PC-9 (cell line): Measurements from ENCODE around the gene KDM3B. TPM values are rescaled to one million over a fixed set of nuclear protein-coding genes. Genes with fewer than 3 reads are reported as not detected.

Experiments used
- BruUV-seq: library from RNA; stranded (reverse); fragments of 400-500 nt; replicated peaks from 2 replicates; lab custom pipeline; 2021; lab: Mats Ljungman, UMichigan
- CTCF ChIA-PET: fragments of 300-600 bp; sonication (Branson Sonifier 250); formaldehyde crosslinking; loops from one replicate; lab custom pipeline; 2022; ENCODE audit warnings: antibody characterized with exemption; lab: Charles Lee
- POLR2A ChIA-PET: fragments of 300-600 bp; sonication (Branson Sonifier 250); formaldehyde crosslinking; loops from one replicate; lab custom pipeline; 2022; ENCODE audit warnings: antibody characterized with exemption; ENCODE audit not compliant: unreplicated experiment; lab: Charles Lee
- DNase-seq, 2 experiments: peaks; one replicate each; pipeline versions ENCODE4 v3.0.0 to v3.0.0-alpha.2; 2015 to 2022; ENCODE audit warnings: mixed read lengths in 1 of 2
- H2AFZ ChIP-seq: fragments of 200-600 bp; sonication (generic); 2 replicates; pipeline ENCODE4 v1.8.1; 2017; ENCODE audit warnings: antibody characterized with exemption
- H3F3A ChIP-seq: fragments of 200-600 bp; sonication (generic); 2 replicates; pipeline ENCODE4 v1.8.1; 2017; ENCODE audit warnings: antibody characterized with exemption, mild to moderate bottlenecking, low read depth; ENCODE audit not compliant: insufficient read depth
- H3K27ac ChIP-seq: fragments of 200-600 bp; sonication (generic); 2 replicates; pipeline ENCODE4 v1.6.1; 2016; ENCODE audit warnings: mixed run types
- H3K27me3 ChIP-seq: fragments of 200-600 bp; sonication (generic); 2 replicates; pipeline ENCODE4 v1.6.1; 2016; ENCODE audit warnings: low read depth, mixed run types; ENCODE audit not compliant: insufficient read depth
- H3K36me3 ChIP-seq: fragments of 200-600 bp; sonication (generic); 2 replicates; pipeline ENCODE4 v1.6.1; 2016; ENCODE audit warnings: low read depth, mixed run types
- H3K4me1 ChIP-seq: fragments of 200-600 bp; sonication (generic); replicated peaks from 2 replicates; pipeline ENCODE4 v1.6.1; 2016; ENCODE audit warnings: mixed run types; ENCODE audit not compliant: insufficient read depth
- H3K4me2 ChIP-seq: fragments of 200-600 bp; sonication (generic); 2 replicates; pipeline ENCODE4 v1.6.1; 2017; ENCODE audit warnings: mixed run types
- H3K4me3 ChIP-seq: fragments of 200-600 bp; sonication (generic); 2 replicates; pipeline ENCODE4 v1.6.1; 2016; ENCODE audit warnings: mixed run types
- H3K79me2 ChIP-seq: fragments of 200-600 bp; sonication (generic); 2 replicates; pipeline ENCODE4 v1.6.1; 2017; ENCODE audit warnings: low read depth, mixed run types
- H3K9me2 ChIP-seq: fragments of 200-600 bp; sonication (generic); 2 replicates; pipeline ENCODE4 v1.8.1; 2017; ENCODE audit warnings: mild to moderate bottlenecking; ENCODE audit not compliant: insufficient read depth
- H3K9me3 ChIP-seq: fragments of 200-600 bp; sonication (generic); 2 replicates; pipeline ENCODE4 v1.8.1; 2016; ENCODE audit warnings: low read depth; ENCODE audit not compliant: insufficient read depth
- H4K20me1 ChIP-seq: fragments of 200-600 bp; sonication (generic); 2 replicates; pipeline ENCODE4 v1.8.1; 2017; ENCODE audit not compliant: insufficient read depth
- CTCF ChIP-seq: fragments of 200-600 bp; sonication (generic); conservative IDR thresholded peaks from 2 replicates; pipeline ENCODE4 v1.6.1; 2017; ENCODE audit warnings: mixed run types, antibody characterized with exemption, mild to moderate bottlenecking, moderate library complexity
- EZH2 ChIP-seq: fragments of 200-600 bp; sonication (generic); IDR thresholded peaks from 2 replicates; pipeline ENCODE4 v1.8.0; 2017; ENCODE audit warnings: antibody characterized with exemption, low read depth
- intact Hi-C: fragments of 100-400 bp; cut with micrococcal nuclease; formaldehyde crosslinking; loops from one replicate; pipeline ENCODE4 v1.10.0; 2022; ENCODE audit not compliant: unreplicated experiment
- total RNA-seq: library from RNA; stranded (reverse); gene quantifications from 2 replicates; pipeline ENCODE4 v1.2.3, GENCODE V29; 2021

KDM3B gene
- total RNA-seq, 1 experiment from 2014 or later = 76.7 TPM

GRCh38 chr5:138444078-138444773 lies 91.7 kb downstream of the KDM3B start:
- Histone ChIP-seq H3K27ac (no peak overlapping the region), H3K9me2 (no peaks in the 10 kb centered on the region), H3F3A (no peaks in the 10 kb centered on the region), H3K4me1 (0 out of 2 replicates have a peak, but pooled peaks cover 2% of the 10 kb centered on the region), H3K36me3 (no peaks in the 10 kb centered on the region), H4K20me1 (no peaks in the 10 kb centered on the region), H2AFZ (no peak overlapping the region), H3K4me2 (no peak overlapping the region), H3K79me2 (no peaks in the 10 kb centered on the region), H3K9me3 (no peaks in the 10 kb centered on the region), H3K27me3 (peaks cover 8% of the 10 kb centered on the region), H3K4me3 (no peak overlapping the region)
- ChIA-PET CTCF (no interaction called here), POLR2A (interaction anchor here (1.1 kb wide), 1 partner anchor 135 kb away, joined by 5 read pairs; no protein-coding TSS in a partner anchor)
- TF ChIP-seq EZH2 = no peak
- TF ChIP-seq CTCF = no peak
- no peak for DNase-seq
- BruUV-seq = no TSS peak
- intact Hi-C loops = no loop called here

GRCh38 chr5:138444774-138445546 lies 92.5 kb downstream of the KDM3B start:
- CTCF ChIA-PET = no interaction called here
- H3K79me2 ChIP-seq = no peaks in the 10 kb centered on the region
- no peaks in the 10 kb centered on the region for H3F3A ChIP-seq
- TF ChIP-seq CTCF (no peak), EZH2 (no peak)
- H4K20me1 ChIP-seq = no peaks in the 10 kb centered on the region
- H3K9me2 ChIP-seq = no peaks in the 10 kb centered on the region
- H3K27me3 ChIP-seq = 0 out of 2 replicates have a peak, but pooled peaks cover 3% of the 10 kb centered on the region
- no peak overlapping the region for H3K4me3 ChIP-seq
- no TSS peak for BruUV-seq
- intact Hi-C loops = no loop called here
- H3K9me3 ChIP-seq = no peaks in the 10 kb centered on the region
- no peak overlapping the region for H3K27ac ChIP-seq
- POLR2A ChIA-PET = interaction anchor here (0.6 to 1.1 kb wide), 2 partner anchors 20 to 134 kb away, joined by 4 to 5 read pairs; partner anchors contain the start of gene EGR1
- DNase-seq = no peak
- H2AFZ ChIP-seq = no peak overlapping the region
- H3K4me2 ChIP-seq = no peak overlapping the region
- H3K4me1 ChIP-seq = no peaks in the 10 kb centered on the region
- no peaks in the 10 kb centered on the region for H3K36me3 ChIP-seq

- Histone ChIP-seq H3K4me2 (no peak overlapping the region), H3K79me2 (no peaks in the 10 kb centered on the region), H3K36me3 (no peaks in the 10 kb centered on the region), H3K27ac (no peak overlapping the region), H3K4me3 (no peak overlapping the region), H2AFZ (no peak overlapping the region), H3K27me3 (no peaks in the 10 kb centered on the region), H3K4me1 (no peaks in the 10 kb centered on the region), H3F3A (no peaks in the 10 kb centered on the region), H3K9me3 (no peaks in the 10 kb centered on the region), H4K20me1 (no peaks in the 10 kb centered on the region), H3K9me2 (no peaks in the 10 kb centered on the region)
- BruUV-seq = no TSS peak
- TF ChIP-seq CTCF (no peak), EZH2 (no peak)
- intact Hi-C loops = no loop called here
- DNase-seq = no peak
- CTCF ChIA-PET = no interaction called here
- POLR2A ChIA-PET = interaction anchor here (0.6 to 1.1 kb wide), 2 partner anchors 19 to 133 kb away, joined by 4 to 5 read pairs; partner anchors contain the start of gene EGR1
Measured at GRCh38 chr5:138445547-138446271, 93.2 kb downstream of the KDM3B start.
